NT2/D1 (cell line): ENCODE data around the gene COA1.

Experiments
- DNase-seq: peaks from one replicate; pipeline ENCODE4 v3.0.0-alpha.2; 2011; ENCODE audit warnings: low read depth, low spot score
- H3K27me3 ChIP-seq: 2 replicates; pipeline ENCODE4 v1.6.0; 2011; ENCODE audit warnings: mild to moderate bottlenecking; ENCODE audit not compliant: insufficient read length, insufficient read depth
- H3K36me3 ChIP-seq: 2 replicates; pipeline ENCODE4 v1.6.1; 2011; ENCODE audit warnings: mild to moderate bottlenecking, low read length, mixed read lengths; ENCODE audit not compliant: insufficient read depth, insufficient read length
- H3K4me1 ChIP-seq: 2 replicates; pipeline ENCODE4 v1.5.1; 2011; ENCODE audit not compliant: insufficient read depth, insufficient read length
- H3K4me3 ChIP-seq: 2 replicates; pipeline ENCODE4 v1.5.1; 2011; ENCODE audit warnings: low read depth; ENCODE audit not compliant: insufficient read length
- H3K9ac ChIP-seq: 2 replicates; pipeline ENCODE4 v1.6.0; 2011; ENCODE audit warnings: low read depth; ENCODE audit not compliant: insufficient read length
- H3K9me3 ChIP-seq: 2 replicates; pipeline ENCODE4 v1.5.1; 2011; ENCODE audit warnings: mild to moderate bottlenecking, low read length; ENCODE audit not compliant: insufficient read depth
- SUZ12 ChIP-seq: IDR thresholded peaks from 2 replicates; pipeline ENCODE4 v1.6.1; 2011; ENCODE audit not compliant: insufficient read length, insufficient read depth; ENCODE audit errors: extremely low read depth
- YY1 ChIP-seq: IDR thresholded peaks from 2 replicates; pipeline ENCODE4 v1.6.1; 2011; ENCODE audit not compliant: insufficient read length, insufficient read depth
- ZNF274 ChIP-seq: IDR thresholded peaks from 2 replicates; pipeline ENCODE4 v1.6.1; 2011; ENCODE audit warnings: mild to moderate bottlenecking, low read depth, low read length

COA1 gene

GRCh38 chr7:43757073-43757720, 27.9 kb upstream of the COA1 start:
- Histone ChIP-seq H3K4me3 (no peak overlapping the region), H3K36me3 (no peaks in the 10 kb centered on the region), H3K27me3 (peaks cover 28% of the 10 kb centered on the region), H3K4me1 (no peaks in the 10 kb centered on the region), H3K9ac (no peak overlapping the region), H3K9me3 (no peaks in the 10 kb centered on the region)
- TF ChIP-seq SUZ12 (no peak), YY1 (no peak)
- no peak for DNase-seq

DNA sequence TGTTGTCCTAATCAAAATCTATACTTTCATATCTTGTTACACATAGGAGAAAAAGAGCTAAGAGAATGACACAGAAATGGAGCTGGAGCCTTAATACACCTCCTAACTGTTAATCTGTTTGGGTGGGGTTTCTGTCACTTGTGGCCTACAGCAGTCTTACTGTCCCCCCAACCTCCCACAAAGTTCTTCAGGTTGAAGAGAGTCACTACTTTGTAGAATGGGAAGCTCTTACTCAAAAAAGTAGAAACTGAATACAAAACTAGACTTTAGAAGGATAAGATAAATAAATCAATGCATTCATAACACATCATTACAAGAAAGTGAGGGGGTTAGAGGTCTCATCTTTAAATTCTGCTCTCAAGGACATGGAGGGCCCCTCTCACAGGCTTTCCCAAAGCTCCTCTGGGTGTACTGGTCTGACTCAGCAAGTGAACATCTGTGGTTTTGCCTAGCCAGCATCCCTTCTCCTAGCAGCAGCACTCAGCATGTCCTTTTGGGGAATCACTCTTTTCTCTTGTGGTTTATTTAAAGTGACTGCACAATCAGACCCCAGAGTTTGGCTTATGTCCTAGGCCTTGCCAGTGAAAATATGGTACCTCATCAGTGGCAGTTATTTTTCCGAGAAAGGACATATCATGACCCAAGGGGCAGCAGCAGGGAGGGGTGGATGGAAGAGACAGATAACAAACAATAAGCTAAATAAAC, 27.2 kb upstream of the COA1 start:
- Histone ChIP-seq H3K4me3 (no peak overlapping the region), H3K27me3 (peaks cover 28% of the 10 kb centered on the region), H3K9me3 (no peaks in the 10 kb centered on the region), H3K4me1 (no peaks in the 10 kb centered on the region), H3K36me3 (no peaks in the 10 kb centered on the region), H3K9ac (no peak overlapping the region)
- DNase-seq, result no peak
- TF ChIP-seq SUZ12 (no peak), YY1 (no peak), ZNF274 (no peak)

- Histone ChIP-seq H3K4me3 (no peak overlapping the region), H3K9me3 (peaks cover under 1% of the 10 kb centered on the region; the same call in 1 of the 2 replicates), H3K4me1 (no peaks in the 10 kb centered on the region), H3K36me3 (no peaks in the 10 kb centered on the region), H3K9ac (no peak overlapping the region), H3K27me3 (peaks cover 21% of the 10 kb centered on the region)
- DNase-seq, result no peak
- TF ChIP-seq YY1 (no peak), ZNF274 (no peak), SUZ12 (no peak)
Measured at GRCh38 chr7:43754596-43754995, 25.3 kb upstream of the COA1 start.

GRCh38 chr7:43753843-43754242, 24.5 kb upstream of the COA1 start:
- DNase-seq, result no peak
- TF ChIP-seq ZNF274 (no peak), YY1 (no peak), SUZ12 (no peak)
- H3K4me1 ChIP-seq, result no peaks in the 10 kb centered on the region
- peaks cover 13% of the 10 kb centered on the region for H3K27me3 ChIP-seq
- H3K9me3 ChIP-seq, result peaks cover 4% of the 10 kb centered on the region; the same call in 1 of the 2 replicates
- H3K36me3 ChIP-seq, result no peaks in the 10 kb centered on the region
- no peak overlapping the region for H3K9ac ChIP-seq
- no peak overlapping the region for H3K4me3 ChIP-seq

GRCh38 chr7:43753271-43753810, 24.0 kb upstream of the COA1 start:
- Histone ChIP-seq H3K4me1 (no peaks in the 10 kb centered on the region), H3K27me3 (peaks cover 12% of the 10 kb centered on the region), H3K36me3 (no peaks in the 10 kb centered on the region), H3K4me3 (no peak overlapping the region), H3K9me3 (peaks cover 4% of the 10 kb centered on the region; the same call in 1 of the 2 replicates), H3K9ac (no peak overlapping the region)
- TF ChIP-seq YY1, result no peak
- TF ChIP-seq SUZ12, result no peak
- TF ChIP-seq ZNF274, result no peak
- DNase-seq, result no peak

GRCh38 chr7:43752411-43752810, 23.1 kb upstream of the COA1 start:
- no peak for DNase-seq
- Histone ChIP-seq H3K9me3 (peaks cover 4% of the 10 kb centered on the region; the same call in 1 of the 2 replicates), H3K4me3 (no peak overlapping the region), H3K27me3 (peaks cover 3% of the 10 kb centered on the region), H3K9ac (no peak overlapping the region), H3K36me3 (no peaks in the 10 kb centered on the region), H3K4me1 (no peaks in the 10 kb centered on the region)
- TF ChIP-seq SUZ12 (no peak), ZNF274 (no peak), YY1 (no peak)

- Histone ChIP-seq H3K4me1 (no peaks in the 10 kb centered on the region), H3K36me3 (no peaks in the 10 kb centered on the region), H3K9me3 (peaks cover 4% of the 10 kb centered on the region; the same call in 1 of the 2 replicates), H3K4me3 (no peak overlapping the region), H3K9ac (no peak overlapping the region), H3K27me3 (no peaks in the 10 kb centered on the region)
- DNase-seq, result no peak
- TF ChIP-seq YY1 (no peak), SUZ12 (no peak), ZNF274 (no peak)
Measured at GRCh38 chr7:43750016-43750887, 20.9 kb upstream of the COA1 start.
